SK-N-SH (cell line): Measurements from ENCODE around the gene MTG1. TPM values are rescaled to one million over a fixed set of nuclear protein-coding genes. Genes with fewer than 3 reads are reported as not detected.
A peak's percentile ranks its signal among the peaks of the same experiment; 100 is the strongest.
"Not testable (repeated sequence)": the region's sequence is repeated elsewhere in the genome, so short reads cannot be mapped to it uniquely, and the experiment has no call there.

ENCODE experiments used
- CTCF ChIA-PET: fragments of 300-600, 350-600 bp; formaldehyde crosslinking; extraction: SDS; loops from one replicate; lab custom pipeline; 2021; lab: Yijun Ruan, JAX
- POLR2A ChIA-PET: fragments of 350-600 bp; sonication (Branson Sonifier 250); formaldehyde crosslinking; extraction: SDS; loops from one replicate; lab custom pipeline; 2020; ENCODE audit warnings: antibody characterized with exemption, inconsistent platforms; lab: Yijun Ruan, JAX
- DNase-seq: peaks from one replicate; pipeline ENCODE4 v3.0.0; 2012
- H2AFZ ChIP-seq: fragments of 200-600 bp; sonication (generic); 2 replicates; pipeline ENCODE4 v1.8.1; 2016; ENCODE audit warnings: antibody characterized with exemption, mild to moderate bottlenecking, low read depth
- H3F3A ChIP-seq: fragments of 200-600 bp; sonication (generic); replicated peaks from 2 replicates; pipeline ENCODE3; 2016; ENCODE audit warnings: antibody characterized with exemption, mild to moderate bottlenecking; ENCODE audit not compliant: insufficient read depth
- H3K27ac ChIP-seq, 2 experiments: fragments of 200-500 bp in 1 of 2; fragments of 200-600 bp in 1 of 2; sonication (Bioruptor generic) in 1 of 2; sonication (generic), shearing (Covaris generic) in 1 of 2; 2 replicates each; pipeline versions ENCODE4 v1.5.1 to v1.6.1; 2014 to 2016; ENCODE audit warnings: low read depth in 2 of 2, inconsistent platforms in 1 of 2, low read length in 1 of 2, mild to moderate bottlenecking in 1 of 2, mixed read lengths in 1 of 2
- H3K27me3 ChIP-seq: fragments of 200-600 bp; sonication (generic), shearing (Covaris generic); 2 replicates; pipeline ENCODE4 v1.6.1; 2016; ENCODE audit warnings: mixed run types; ENCODE audit not compliant: insufficient read depth
- H3K36me3 ChIP-seq, 2 experiments: fragments of 200-500 bp in 1 of 2; fragments of 200-600 bp in 1 of 2; sonication (Bioruptor generic) in 1 of 2; sonication (generic) in 1 of 2; replicated peaks in 1 of 2; 2 replicates each; pipeline versions ENCODE3 to v1.5.1; 2014 to 2016; ENCODE audit warnings: low read length in 1 of 2, mild to moderate bottlenecking in 1 of 2; ENCODE audit not compliant: insufficient read depth in 2 of 2, control insufficient read depth in 1 of 2
- H3K4me1 ChIP-seq, 2 experiments: fragments of 200-500 bp in 1 of 2; fragments of 200-600 bp in 1 of 2; sonication (Bioruptor generic) in 1 of 2; sonication (generic), shearing (Covaris generic) in 1 of 2; 2 replicates each; pipeline versions ENCODE4 v1.5.1 to v1.6.1; 2014 to 2016; ENCODE audit warnings: low read depth in 1 of 2, low read length in 1 of 2, mixed run types in 1 of 2; ENCODE audit not compliant: insufficient read depth in 2 of 2, control insufficient read depth in 1 of 2
- H3K4me2 ChIP-seq: fragments of 200-600 bp; sonication (generic), shearing (Covaris generic); 2 replicates; pipeline ENCODE4 v1.6.1; 2017; ENCODE audit warnings: mixed run types
- H3K4me3 ChIP-seq, 2 experiments: fragments of 200-500 bp in 1 of 2; fragments of 200-600 bp in 1 of 2; sonication (Bioruptor generic) in 1 of 2; sonication (generic), shearing (Covaris generic) in 1 of 2; 2 replicates each; pipeline versions ENCODE4 v1.5.1 to v1.8.1; 2014 to 2016; ENCODE audit warnings: low read depth in 2 of 2, inconsistent platforms in 1 of 2, low read length in 1 of 2, mild to moderate bottlenecking in 1 of 2, mixed read lengths in 1 of 2, moderate library complexity in 1 of 2
- H3K79me2 ChIP-seq: fragments of 200-600 bp; sonication (generic); 2 replicates; pipeline ENCODE4 v1.8.1; 2017; ENCODE audit warnings: mild to moderate bottlenecking; ENCODE audit not compliant: insufficient read depth
- H3K9ac ChIP-seq: fragments of 200-600 bp; sonication (generic); 2 replicates; pipeline ENCODE4 v1.6.1; 2017; ENCODE audit warnings: mixed run types
- H3K9me2 ChIP-seq: fragments of 200-600 bp; sonication (generic); 2 replicates; pipeline ENCODE4 v1.6.1; 2017; ENCODE audit warnings: mixed run types
- H3K9me3 ChIP-seq: fragments of 200-600 bp; sonication (generic); 2 replicates; pipeline ENCODE4 v1.6.1; 2017; ENCODE audit warnings: mixed run types, mild to moderate bottlenecking, moderate library complexity
- H4K20me1 ChIP-seq: fragments of 200-600 bp; sonication (generic); 2 replicates; pipeline ENCODE4 v1.6.1; 2017; ENCODE audit warnings: mild to moderate bottlenecking, mixed run types; ENCODE audit not compliant: insufficient read depth
- ELF1 ChIP-seq: IDR thresholded peaks from 2 replicates; pipeline ENCODE4 v1.4.0; 2012
- EZH2phosphoT487 ChIP-seq: fragments of 200-600 bp; sonication (generic); IDR thresholded peaks from 2 replicates; pipeline ENCODE4 v1.6.1; 2017; ENCODE audit warnings: low read depth, mixed run types, mild to moderate bottlenecking, antibody characterized with exemption, moderate library complexity, borderline replicate concordance
- FOSL2 ChIP-seq: IDR thresholded peaks from 2 replicates; pipeline ENCODE4 v1.4.0; 2012; ENCODE audit warnings: low read depth, mild to moderate bottlenecking, moderate library complexity, borderline replicate concordance
- FOXM1 ChIP-seq: IDR thresholded peaks from 2 replicates; pipeline ENCODE4 v1.4.0; 2012; ENCODE audit warnings: low read depth, mild to moderate bottlenecking
- GABPA ChIP-seq: IDR thresholded peaks from 2 replicates; pipeline ENCODE4 v1.4.0; 2012; ENCODE audit warnings: low read depth, mild to moderate bottlenecking
- GATA2 ChIP-seq: sonication (generic); formaldehyde crosslinking; IDR thresholded peaks from 2 replicates; pipeline ENCODE4 v1.5.0; 2020; ENCODE audit warnings: mild to moderate bottlenecking, missing genetic modification reagents
- JUND ChIP-seq: IDR thresholded peaks from 2 replicates; pipeline ENCODE4 v1.4.0; 2012
- MEF2A ChIP-seq: IDR thresholded peaks from 2 replicates; pipeline ENCODE4 v1.4.0; 2012; ENCODE audit warnings: low read depth, borderline replicate concordance
- MXI1 ChIP-seq: IDR thresholded peaks from 2 replicates; pipeline ENCODE4 v1.6.1; 2012; ENCODE audit warnings: mild to moderate bottlenecking, low read depth, low read length, improper control_type of control experiment
- POLR2AphosphoS5 ChIP-seq: IDR thresholded peaks from 2 replicates; pipeline ENCODE4 v1.6.1; 2012; ENCODE audit warnings: low read depth, low read length
- RCOR1 ChIP-seq: fragments of 150-350 bp; IDR thresholded peaks from 2 replicates; pipeline ENCODE4 v1.6.1; 2017; ENCODE audit warnings: antibody characterized with exemption, low read length
- RXRA ChIP-seq: IDR thresholded peaks from 2 replicates; pipeline ENCODE4 v1.4.0; 2012; ENCODE audit warnings: low read depth, mild to moderate bottlenecking, borderline replicate concordance
- SMC3 ChIP-seq: IDR thresholded peaks from 2 replicates; pipeline ENCODE4 v1.6.1; 2012; ENCODE audit warnings: low read depth, low read length, improper control_type of control experiment
- TAF1 ChIP-seq: IDR thresholded peaks from 2 replicates; pipeline ENCODE4 v1.6.1; 2012; ENCODE audit warnings: low read depth, mild to moderate bottlenecking, low read length, moderate library complexity, borderline replicate concordance
- WGBS: methylation state at CpG from one replicate; pipeline ENCODE4 v1.1.6; 2017; ENCODE audit warnings: low lambda C conversion rate; 5-methylcytosine and 5-hydroxymethylcytosine counted together
- polyA plus RNA-seq, 3 experiments: library from polyadenylated mRNA; depleted of rRNA; stranded (reverse); fragments of >200 nt; gene quantifications; 2 replicates each; pipeline ENCODE4 v1.2.3, GENCODE V29; 2012
- TF ChIP-seq, protein P1 (sequence below): IDR thresholded peaks from 2 replicates; pipeline ENCODE4 v1.4.0; 2012; ENCODE audit warnings: low read depth
- TF ChIP-seq, protein P2 (sequence below): fragments of 200-600 bp; sonication (generic); IDR thresholded peaks from 2 replicates; pipeline ENCODE4 v1.6.1; 2017; ENCODE audit warnings: antibody characterized with exemption, mild to moderate bottlenecking, moderate library complexity
- TF ChIP-seq, protein P3 (sequence below): IDR thresholded peaks from 2 replicates; pipeline ENCODE4; 2012
- TF ChIP-seq, protein P4 (sequence below): IDR thresholded peaks from 2 replicates; pipeline ENCODE4 v1.6.1; 2012; ENCODE audit warnings: mild to moderate bottlenecking, low read depth, low read length, moderate library complexity

The MTG1 gene
- polyA plus RNA-seq, 1 of the 3 experiments (the other 2 are of a cell fraction), result 86.4 TPM

GRCh38 chr10:133440633-133441285 is 46.8 kb downstream of the MTG1 start (continued):
- no peak for TF ChIP-seq TAF1
- TF ChIP-seq FOSL2, result no peak
- TF ChIP-seq, all 33 proteins: peak for 0

- POLR2A ChIA-PET, H3F3A ChIP-seq, H3K27ac ChIP-seq, H3K36me3 ChIP-seq, H3K9ac ChIP-seq, H4K20me1 ChIP-seq, H3K4me1 ChIP-seq, H3K9me3 ChIP-seq, H2AFZ ChIP-seq, DNase-seq, H3K9me2 ChIP-seq, H3K27me3 ChIP-seq, H3K4me3 ChIP-seq, H3K79me2 ChIP-seq, H3K4me2 ChIP-seq: not testable (repeated sequence)
- 24% methylated on average over 2 of the region's 21 CpGs for WGBS
- CTCF ChIA-PET, result interaction anchor here (0.9 kb wide), 1 partner anchor 112 kb away, joined by 4 read pairs; no protein-coding TSS in a partner anchor
Observed at GRCh38 chr10:133441356-133441755, 47.4 kb downstream of the MTG1 start.

GRCh38 chr10:133441780-133442179 is 47.8 kb downstream of the MTG1 start:
- TF ChIP-seq EZH2phosphoT487 (no peak), MXI1 (no peak), RCOR1 (no peak), FOXM1 (no peak), GABPA (no peak), MEF2A (no peak), RXRA (no peak), ELF1 (no peak), POLR2AphosphoS5 (no peak), FOSL2 (no peak), SMC3 (no peak), GATA2 (CRISPR knock-in tag) (no peak), JUND (no peak)
- TF ChIP-seq, protein P1, sequence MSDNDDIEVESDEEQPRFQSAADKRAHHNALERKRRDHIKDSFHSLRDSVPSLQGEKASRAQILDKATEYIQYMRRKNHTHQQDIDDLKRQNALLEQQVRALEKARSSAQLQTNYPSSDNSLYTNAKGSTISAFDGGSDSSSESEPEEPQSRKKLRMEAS, result no peak
- TF ChIP-seq, protein P2, sequence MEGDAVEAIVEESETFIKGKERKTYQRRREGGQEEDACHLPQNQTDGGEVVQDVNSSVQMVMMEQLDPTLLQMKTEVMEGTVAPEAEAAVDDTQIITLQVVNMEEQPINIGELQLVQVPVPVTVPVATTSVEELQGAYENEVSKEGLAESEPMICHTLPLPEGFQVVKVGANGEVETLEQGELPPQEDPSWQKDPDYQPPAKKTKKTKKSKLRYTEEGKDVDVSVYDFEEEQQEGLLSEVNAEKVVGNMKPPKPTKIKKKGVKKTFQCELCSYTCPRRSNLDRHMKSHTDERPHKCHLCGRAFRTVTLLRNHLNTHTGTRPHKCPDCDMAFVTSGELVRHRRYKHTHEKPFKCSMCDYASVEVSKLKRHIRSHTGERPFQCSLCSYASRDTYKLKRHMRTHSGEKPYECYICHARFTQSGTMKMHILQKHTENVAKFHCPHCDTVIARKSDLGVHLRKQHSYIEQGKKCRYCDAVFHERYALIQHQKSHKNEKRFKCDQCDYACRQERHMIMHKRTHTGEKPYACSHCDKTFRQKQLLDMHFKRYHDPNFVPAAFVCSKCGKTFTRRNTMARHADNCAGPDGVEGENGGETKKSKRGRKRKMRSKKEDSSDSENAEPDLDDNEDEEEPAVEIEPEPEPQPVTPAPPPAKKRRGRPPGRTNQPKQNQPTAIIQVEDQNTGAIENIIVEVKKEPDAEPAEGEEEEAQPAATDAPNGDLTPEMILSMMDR, result no peak
- TF ChIP-seq, protein P3, sequence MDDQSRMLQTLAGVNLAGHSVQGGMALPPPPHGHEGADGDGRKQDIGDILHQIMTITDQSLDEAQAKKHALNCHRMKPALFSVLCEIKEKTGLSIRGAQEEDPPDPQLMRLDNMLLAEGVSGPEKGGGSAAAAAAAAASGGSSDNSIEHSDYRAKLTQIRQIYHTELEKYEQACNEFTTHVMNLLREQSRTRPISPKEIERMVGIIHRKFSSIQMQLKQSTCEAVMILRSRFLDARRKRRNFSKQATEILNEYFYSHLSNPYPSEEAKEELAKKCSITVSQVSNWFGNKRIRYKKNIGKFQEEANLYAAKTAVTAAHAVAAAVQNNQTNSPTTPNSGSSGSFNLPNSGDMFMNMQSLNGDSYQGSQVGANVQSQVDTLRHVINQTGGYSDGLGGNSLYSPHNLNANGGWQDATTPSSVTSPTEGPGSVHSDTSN, result no peak
- TF ChIP-seq, protein P4, sequence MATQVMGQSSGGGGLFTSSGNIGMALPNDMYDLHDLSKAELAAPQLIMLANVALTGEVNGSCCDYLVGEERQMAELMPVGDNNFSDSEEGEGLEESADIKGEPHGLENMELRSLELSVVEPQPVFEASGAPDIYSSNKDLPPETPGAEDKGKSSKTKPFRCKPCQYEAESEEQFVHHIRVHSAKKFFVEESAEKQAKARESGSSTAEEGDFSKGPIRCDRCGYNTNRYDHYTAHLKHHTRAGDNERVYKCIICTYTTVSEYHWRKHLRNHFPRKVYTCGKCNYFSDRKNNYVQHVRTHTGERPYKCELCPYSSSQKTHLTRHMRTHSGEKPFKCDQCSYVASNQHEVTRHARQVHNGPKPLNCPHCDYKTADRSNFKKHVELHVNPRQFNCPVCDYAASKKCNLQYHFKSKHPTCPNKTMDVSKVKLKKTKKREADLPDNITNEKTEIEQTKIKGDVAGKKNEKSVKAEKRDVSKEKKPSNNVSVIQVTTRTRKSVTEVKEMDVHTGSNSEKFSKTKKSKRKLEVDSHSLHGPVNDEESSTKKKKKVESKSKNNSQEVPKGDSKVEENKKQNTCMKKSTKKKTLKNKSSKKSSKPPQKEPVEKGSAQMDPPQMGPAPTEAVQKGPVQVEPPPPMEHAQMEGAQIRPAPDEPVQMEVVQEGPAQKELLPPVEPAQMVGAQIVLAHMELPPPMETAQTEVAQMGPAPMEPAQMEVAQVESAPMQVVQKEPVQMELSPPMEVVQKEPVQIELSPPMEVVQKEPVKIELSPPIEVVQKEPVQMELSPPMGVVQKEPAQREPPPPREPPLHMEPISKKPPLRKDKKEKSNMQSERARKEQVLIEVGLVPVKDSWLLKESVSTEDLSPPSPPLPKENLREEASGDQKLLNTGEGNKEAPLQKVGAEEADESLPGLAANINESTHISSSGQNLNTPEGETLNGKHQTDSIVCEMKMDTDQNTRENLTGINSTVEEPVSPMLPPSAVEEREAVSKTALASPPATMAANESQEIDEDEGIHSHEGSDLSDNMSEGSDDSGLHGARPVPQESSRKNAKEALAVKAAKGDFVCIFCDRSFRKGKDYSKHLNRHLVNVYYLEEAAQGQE, result no peak
- H3K4me3 ChIP-seq, result no peak overlapping the region
- no peaks in the 10 kb centered on the region for H3K9me2 ChIP-seq
- no peaks in the 10 kb centered on the region for H3F3A ChIP-seq
- H3K36me3 ChIP-seq, result no peaks in the 10 kb centered on the region
- H3K4me1 ChIP-seq, result no peaks in the 10 kb centered on the region; a peak in 1 of 4 replicates
- H4K20me1 ChIP-seq, result no peaks in the 10 kb centered on the region
- no peak overlapping the region for H3K27ac ChIP-seq
- WGBS, result 92% methylated on average over 6 of the region's 12 CpGs
- ChIA-PET POLR2A (no interaction called here), CTCF (interaction anchor here (0.9 kb wide), 1 partner anchor 112 kb away, joined by 4 read pairs; no protein-coding TSS in a partner anchor)
- no peak overlapping the region for H3K4me2 ChIP-seq
- H2AFZ ChIP-seq, result no peak overlapping the region
- H3K9ac ChIP-seq, result no peak overlapping the region
- H3K79me2 ChIP-seq, result no peaks in the 10 kb centered on the region
- H3K9me3 ChIP-seq, result no peaks in the 10 kb centered on the region
- peak; percentile 12 for DNase-seq
- no peaks in the 10 kb centered on the region for H3K27me3 ChIP-seq
